ENCODE results near the gene RALGAPB.
A peak's percentile ranks its signal among the peaks of the same experiment; 100 is the strongest.
"Not testable (repeated sequence)": the region's sequence is repeated elsewhere in the genome, so short reads cannot be mapped to it uniquely, and the experiment has no call there.

The RALGAPB gene

DNA sequence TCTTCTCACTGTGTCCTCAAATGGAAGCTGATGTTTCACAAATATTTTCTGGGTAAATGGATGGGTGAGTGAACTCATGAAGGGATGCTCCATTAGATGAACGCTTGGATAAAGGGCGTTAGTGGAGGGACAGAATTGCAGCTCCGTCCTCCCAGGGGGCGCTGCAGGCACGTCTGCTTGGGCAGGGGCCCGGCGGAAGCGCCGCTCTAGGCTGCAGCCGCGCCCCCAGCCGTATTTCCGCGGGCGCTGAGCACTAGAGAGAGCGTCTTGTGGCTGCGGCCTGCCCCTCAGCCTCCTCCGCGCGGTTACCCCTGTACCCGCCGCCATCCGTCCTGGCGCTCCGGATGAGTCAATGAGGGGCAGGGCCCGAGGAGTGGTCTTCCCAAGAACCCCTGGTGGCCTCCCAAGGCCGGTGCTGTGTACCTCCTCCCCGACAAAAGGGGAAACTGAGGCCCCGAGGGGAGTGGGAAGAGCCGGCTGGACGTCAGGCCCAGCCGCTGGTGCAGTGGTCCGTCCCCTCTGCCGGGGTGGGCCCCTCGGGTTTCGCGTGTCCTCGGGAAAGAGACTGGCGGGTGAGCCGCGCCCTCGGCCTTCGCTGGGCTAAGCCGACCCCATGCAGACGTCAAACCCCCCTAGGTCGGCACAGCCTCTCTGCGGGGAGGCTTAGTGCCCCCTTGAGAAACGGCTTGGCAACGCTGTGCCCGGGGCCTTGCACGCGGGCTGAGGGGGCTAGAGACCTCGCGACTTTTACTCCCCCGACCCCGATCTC is 26.0 kb upstream of the RALGAPB start:
- peak; percentile 77 to 94 (median 86) for DNase-seq (ENCODE audit: low read depth in 3 of 3, low spot score in 1 of 3)

- DNase-seq (ENCODE audit: low read depth in 3 of 3, low spot score in 1 of 3) = no peak
Measured at GRCh38 chr20:38447251-38447661, 25.4 kb upstream of the RALGAPB start.

DNA sequence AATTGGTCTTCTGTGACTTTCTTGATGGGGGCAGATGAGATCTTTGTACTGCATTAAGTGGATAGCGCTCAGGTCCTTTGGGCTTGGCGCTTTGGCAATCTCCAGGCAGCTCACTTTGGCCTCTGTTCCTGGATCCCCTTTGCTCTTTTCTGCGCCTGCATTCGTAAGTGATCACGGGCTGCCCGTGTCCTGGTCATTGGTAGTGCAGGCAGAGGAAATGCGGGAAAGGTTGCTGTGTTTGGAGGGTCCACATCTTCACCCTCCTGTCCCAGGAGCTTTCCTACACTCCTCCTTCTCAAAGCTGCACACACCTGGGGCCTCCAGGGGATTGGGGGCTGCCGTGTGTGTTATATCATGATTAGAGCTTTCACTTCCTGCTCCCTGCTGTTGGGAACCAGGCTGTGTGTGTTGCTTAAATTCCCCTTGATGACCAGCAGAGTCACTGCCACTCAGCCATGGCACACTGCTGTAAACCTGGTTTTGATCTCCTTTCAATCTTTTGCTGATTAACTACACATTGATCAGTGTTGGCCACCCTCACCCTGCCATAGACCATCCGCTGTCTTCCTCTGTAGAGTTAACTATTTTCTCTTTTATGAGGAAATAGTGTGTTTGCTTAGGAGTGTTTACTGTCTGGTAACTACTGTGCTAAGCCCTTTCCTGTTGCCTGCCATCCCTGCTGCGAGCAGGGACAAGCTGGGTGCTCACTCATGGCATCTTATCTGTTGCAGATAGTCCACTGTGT is 24.5 kb upstream of the RALGAPB start:
- DNase-seq (ENCODE audit: low read depth in 3 of 3, low spot score in 1 of 3) = no peak

GRCh38 chr20:38449046-38449445 is 23.6 kb upstream of the RALGAPB start:
- no peak for DNase-seq (ENCODE audit: low read depth in 3 of 3, low spot score in 1 of 3)

GRCh38 chr20:38450412-38450975 is 22.1 kb upstream of the RALGAPB start:
- no peak for DNase-seq (ENCODE audit: low read depth in 3 of 3, low spot score in 1 of 3)

- DNase-seq (ENCODE audit: low read depth in 3 of 3, low spot score in 1 of 3) = no peak
Measured at GRCh38 chr20:38452880-38453624, 19.6 kb upstream of the RALGAPB start.

DNA sequence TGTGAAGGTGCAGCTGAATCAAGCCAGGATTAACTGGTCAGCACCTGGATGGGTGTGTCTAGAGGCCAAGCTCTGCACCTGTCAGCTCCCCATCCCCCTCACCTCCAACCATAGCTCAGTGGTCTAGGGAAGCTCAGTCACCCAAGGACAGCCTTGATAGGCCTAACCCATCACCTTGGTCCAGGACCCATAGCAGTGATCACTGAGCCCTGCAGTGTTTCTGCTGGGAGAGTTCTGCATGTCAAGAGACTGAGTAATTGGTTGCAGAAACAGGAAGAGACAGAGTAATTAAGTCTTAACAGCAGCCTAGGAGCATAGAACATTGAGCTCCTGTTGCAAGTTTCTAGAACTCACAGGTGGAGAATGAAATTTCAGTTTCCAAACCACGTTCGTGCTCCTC is 18.7 kb upstream of the RALGAPB start:
- DNase-seq (ENCODE audit: low read depth in 3 of 3, low spot score in 1 of 3) = no peak

DNA sequence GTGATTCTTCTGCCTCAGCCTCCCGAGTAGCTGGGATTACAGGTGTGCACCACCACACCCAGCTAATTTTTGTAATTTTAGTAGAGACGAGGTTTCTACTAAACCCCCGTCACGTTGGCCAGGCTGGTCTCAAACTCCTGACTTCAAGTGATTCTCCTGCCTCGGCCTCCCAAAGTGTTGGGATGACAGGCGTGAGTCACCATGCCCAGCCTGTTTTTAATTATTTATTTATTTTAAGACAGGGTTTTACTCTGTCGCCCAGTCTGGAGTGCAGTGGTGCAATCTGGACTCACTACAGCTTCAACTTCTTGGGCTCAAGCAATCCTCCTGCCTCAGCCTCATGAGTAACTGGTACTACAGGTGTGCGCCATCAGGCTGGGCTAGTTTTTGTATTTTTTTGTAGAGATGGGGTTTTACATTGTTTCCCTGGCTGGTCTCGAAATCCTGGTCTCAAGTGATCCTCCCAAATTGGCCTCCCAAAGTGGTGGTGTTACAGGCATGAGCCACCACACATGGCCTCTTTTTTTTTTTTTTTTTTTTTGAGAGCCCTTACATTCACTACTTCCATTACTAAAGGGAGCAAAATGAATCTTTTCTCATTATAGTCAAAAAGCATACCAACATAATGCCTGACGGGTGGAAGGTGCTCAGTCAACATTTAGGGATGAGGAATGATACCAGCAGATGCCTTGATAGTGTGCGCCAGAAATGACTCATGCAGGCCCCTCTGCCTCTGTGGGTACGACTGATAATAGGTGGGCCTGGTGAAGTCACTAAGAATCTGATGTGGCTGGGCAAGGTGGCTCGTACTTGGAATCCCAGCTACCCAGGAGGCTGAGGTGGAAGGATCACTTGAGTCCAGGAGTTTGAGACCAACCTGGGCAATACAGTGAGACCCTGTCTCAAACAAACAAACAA is 17.8 kb upstream of the RALGAPB start:
- no peak for DNase-seq (ENCODE audit: low read depth in 3 of 3, low spot score in 1 of 3)

DNA sequence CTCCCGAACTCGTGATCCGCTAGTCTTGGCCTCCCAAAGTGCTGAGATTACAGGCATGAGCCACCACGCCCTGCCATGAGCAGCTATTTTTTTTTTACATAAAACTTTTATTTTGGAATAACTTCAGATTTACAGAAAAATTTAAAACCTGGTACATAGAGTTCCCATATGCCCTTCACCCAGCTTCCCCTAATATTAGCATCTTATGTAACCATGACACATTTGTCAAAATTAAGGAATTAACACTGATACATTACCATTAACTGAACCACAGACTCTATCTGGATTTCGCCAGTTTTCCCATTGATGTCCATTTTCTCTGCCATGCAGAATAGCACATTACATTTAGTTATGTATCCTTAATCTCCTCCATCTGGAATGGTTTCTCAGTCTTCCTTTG is 14.3 kb upstream of the RALGAPB start:
- DNase-seq (ENCODE audit: low read depth in 3 of 3, low spot score in 1 of 3) = no peak

- no peak for DNase-seq (ENCODE audit: low read depth in 3 of 3, low spot score in 1 of 3)
Measured at GRCh38 chr20:38460040-38460623, 12.5 kb upstream of the RALGAPB start.

GRCh38 chr20:38460631-38461030 is 12.0 kb upstream of the RALGAPB start:
- DNase-seq (ENCODE audit: low read depth in 3 of 3, low spot score in 1 of 3) = not testable (repeated sequence)

DNA sequence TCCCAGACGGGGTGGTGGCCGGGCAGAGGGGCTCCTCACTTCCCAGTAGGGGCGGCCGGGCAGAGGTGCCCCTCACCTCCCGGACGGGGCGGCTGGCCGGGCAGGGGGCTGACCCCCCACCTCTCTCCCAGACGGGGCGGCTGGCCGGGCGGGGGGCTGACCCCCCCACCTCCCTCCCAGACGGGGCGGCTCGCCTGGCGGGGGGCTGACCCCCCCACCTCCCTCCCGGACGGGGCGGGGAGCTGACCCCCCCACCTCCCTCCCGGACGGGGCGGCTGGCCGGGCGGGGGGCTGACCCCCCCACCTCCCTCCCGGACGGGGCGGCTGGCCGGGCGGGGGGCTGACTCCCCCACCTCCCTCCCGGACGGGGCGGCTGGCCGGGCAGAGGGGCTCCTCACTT is 11.5 kb upstream of the RALGAPB start:
- DNase-seq (ENCODE audit: low read depth in 3 of 3, low spot score in 1 of 3) = not testable (repeated sequence)

- DNase-seq (ENCODE audit: low read depth in 3 of 3, low spot score in 1 of 3) = not testable (repeated sequence)
Measured at GRCh38 chr20:38461569-38461968, 11.1 kb upstream of the RALGAPB start.

DNA sequence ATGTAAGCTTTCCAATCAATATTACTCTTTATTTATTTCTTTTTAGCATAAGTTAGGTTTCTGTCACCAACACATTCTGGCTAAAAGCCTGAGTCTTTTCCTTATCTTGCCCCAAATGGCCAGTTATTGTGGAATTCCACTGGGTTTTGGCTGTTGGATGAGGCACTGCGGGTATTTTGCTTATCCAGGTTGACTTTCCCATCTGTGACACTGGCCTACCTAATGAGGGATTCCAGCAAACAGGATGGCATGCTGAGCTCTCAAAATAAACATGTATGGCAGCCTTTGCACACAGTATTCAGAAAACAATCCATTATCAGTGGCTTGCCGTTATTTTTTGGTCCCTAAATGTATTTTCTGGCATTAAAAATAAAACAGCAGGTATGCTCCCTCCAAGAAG is 6.5 kb upstream of the RALGAPB start:
- no peak for DNase-seq (ENCODE audit: low read depth in 3 of 3, low spot score in 1 of 3)

- DNase-seq (ENCODE audit: low read depth in 3 of 3, low spot score in 1 of 3) = no peak
Measured at GRCh38 chr20:38466983-38467382, 5.7 kb upstream of the RALGAPB start.

GRCh38 chr20:38471245-38471644 is 1.4 kb upstream of the RALGAPB start:
- no peak for DNase-seq (ENCODE audit: low read depth in 3 of 3, low spot score in 1 of 3)

DNA sequence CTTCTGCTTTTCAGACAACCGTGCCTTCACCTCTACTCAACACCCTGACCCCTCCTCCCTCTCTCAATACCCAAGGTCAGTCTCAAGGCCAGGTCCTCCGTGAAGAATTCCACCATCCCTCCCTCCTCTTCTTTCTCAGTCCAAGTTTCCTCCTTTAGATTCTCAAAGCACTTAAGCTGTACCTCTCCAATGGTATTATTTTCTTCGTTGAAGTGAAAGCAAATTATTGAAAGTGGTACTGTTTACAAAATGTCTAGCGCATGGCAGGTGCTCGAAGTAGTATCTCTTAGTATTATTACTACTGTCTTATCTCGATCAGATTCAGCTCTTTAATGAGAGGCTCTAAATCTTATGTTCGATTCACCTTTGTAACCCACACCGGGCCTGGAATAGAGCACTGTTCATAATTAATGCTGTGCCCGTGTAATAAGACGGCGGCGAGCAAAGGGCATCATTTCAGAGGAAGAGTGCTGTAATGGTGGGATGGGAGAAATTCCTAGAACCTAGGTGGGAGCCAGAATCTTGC is 593 bp upstream of the RALGAPB start:
- DNase-seq (ENCODE audit: low read depth in 3 of 3, low spot score in 1 of 3) = no peak

- DNase-seq (ENCODE audit: low read depth in 3 of 3, low spot score in 1 of 3) = no peak
Measured at GRCh38 chr20:38473367-38473795, 738 bp downstream of the RALGAPB start.

GRCh38 chr20:38477747-38478146 is 5.1 kb downstream of the RALGAPB start:
- DNase-seq (ENCODE audit: low read depth in 3 of 3, low spot score in 1 of 3) = no peak

DNA sequence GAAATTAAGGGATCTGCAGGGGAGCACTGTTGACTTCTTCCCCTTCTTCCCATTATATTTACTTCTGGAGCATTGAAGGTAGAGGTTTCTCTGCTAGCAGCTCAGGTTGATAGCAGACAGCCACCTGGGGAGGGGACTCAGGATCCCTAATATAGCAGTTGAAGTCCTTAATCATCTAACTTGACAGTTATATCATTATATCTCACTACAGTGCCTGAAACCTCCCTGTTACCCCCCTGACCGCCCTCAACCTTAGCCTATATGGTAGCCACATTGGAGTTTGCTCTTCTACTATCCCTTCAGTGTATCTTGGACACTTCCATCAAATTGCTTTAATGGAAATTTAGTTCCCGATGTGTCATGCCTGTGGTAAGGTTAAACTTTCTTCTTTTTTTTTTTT is 7.0 kb downstream of the RALGAPB start:
- no peak for DNase-seq (ENCODE audit: low read depth in 3 of 3, low spot score in 1 of 3)
